GM18519 (cell line): Measurements from ENCODE around the gene LMNTD1.

Experiments
- ATAC-seq: cut with Tn5 transposase; IDR thresholded peaks from one replicate; pipeline ENCODE4 v1.9.1; 2021; ENCODE audit warnings: mild to moderate bottlenecking, moderate library complexity; ENCODE audit not compliant: unreplicated experiment, low FRiP score

Gene LMNTD1

DNA sequence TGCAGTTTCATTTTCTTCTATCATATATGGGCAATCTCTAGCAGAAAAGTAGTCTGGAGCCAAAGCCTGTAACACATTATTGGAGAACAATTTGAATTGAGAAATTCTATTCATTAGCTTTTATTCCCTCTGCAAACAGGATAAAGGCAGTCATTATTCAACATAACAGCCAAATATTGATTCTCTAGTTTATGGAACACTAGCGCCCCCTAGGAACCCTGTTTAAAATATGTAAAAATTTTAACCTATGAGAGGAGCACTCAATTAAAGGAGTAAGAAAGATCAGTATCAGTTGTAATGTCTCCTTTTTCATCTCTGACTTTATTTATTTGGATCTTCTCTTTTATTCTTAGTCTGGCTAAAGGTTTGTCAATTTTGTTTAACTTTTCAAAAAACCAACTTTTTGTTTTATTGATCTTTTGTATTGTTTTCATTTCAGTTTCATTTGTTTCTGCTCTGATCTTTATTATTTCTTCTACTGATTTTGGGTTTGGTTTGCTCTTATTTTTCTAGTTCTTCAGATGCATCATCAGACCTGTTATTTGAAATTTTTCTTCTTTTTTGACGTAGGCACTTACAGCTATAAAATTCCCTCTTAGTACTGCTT is 4.8 kb upstream of the LMNTD1 start:
- no peak for ATAC-seq

- no peak for ATAC-seq
Measured at GRCh38 chr12:25556153-25556552, 3.1 kb upstream of the LMNTD1 start.

DNA sequence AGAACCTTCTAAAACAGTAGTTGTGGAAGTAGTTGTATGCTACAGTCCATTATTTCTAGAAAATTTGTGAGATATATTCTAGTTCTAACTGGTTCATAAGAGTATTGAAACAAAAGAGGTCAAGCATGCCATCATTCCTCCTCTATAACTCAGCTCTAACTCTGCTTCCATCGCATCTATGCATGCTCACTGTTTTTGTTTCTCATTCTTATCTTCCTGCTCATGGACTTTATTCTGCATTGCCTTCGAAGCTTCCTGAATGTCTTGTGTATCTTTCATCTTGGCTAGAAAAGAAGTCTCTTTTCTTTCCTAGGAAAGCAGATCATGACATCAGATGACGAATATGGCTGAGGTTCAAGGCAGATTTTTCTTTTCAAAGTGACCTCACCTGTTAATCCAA is 402 bp downstream of the LMNTD1 start:
- no peak for ATAC-seq

DNA sequence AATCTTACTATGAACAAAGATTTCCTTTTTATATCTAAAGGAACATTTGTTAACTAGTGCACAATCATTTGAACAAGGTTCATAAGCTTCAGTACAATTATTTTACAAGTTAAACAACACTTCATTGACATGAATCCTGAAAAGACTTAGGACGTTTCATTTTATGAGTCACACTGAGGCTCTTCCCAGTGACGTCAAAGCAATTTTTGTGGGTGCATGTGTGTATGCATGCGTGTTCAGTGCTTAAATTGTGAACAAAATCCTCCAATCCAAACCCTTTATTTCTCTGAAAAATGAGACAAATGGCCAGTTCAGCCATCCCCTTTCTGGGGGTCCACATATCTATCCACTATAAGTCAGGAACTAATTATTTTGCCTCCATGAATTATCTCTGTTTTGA is 2.9 kb downstream of the LMNTD1 start:
- ATAC-seq = no peak

DNA sequence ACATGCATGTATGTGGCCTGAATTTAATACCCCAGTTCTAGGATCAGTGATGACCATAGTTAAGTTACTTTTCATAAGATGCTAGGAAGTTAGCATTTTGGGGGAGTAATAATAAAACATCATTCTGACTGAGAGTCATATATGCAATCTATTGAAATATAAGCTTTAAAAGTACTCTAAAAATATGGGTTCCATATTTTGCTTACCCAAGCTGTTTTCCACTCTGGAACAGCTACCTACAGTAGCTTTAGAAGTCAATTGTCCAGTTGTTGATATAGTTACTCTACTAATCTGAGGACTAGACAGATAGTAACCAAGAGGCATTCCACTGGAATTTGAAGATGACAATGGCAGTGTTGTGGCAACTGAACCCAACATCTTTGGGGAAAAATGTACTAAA is 4.0 kb downstream of the LMNTD1 start:
- no peak for ATAC-seq

- ATAC-seq = no peak
Measured at GRCh38 chr12:25546318-25546717, 6.8 kb downstream of the LMNTD1 start.

- no peak for ATAC-seq
Measured at GRCh38 chr12:25533150-25533549, 19.9 kb downstream of the LMNTD1 start.

DNA sequence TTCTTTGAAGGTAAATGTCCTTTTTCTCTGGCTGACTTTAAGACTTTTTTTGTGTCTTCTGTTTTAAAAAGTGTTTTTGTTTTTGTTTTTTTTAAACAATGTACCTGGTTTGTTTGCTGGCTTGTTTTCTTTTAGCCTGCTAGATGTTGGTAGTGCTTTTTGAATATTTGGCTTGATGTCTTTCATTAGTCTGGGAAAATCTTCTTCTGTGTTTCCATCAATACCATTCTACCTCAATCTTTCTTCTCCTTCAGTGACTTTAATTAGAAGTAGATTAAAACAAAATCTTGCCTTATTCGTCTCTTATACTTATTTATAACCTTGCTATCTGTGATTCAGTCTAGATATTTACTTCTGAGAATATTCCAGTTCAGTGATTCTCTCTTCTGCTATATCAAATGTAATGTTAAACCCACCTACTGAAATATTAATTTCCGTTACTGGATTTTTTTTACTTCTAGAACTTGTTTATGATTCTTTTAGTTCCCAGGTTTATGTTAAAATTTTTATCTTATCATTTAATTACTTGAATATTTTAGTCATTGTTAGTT is 21.5 kb downstream of the LMNTD1 start:
- ATAC-seq = no peak

GRCh38 chr12:25529738-25530137 is 23.3 kb downstream of the LMNTD1 start:
- ATAC-seq = no peak

GRCh38 chr12:25526778-25527177 is 26.3 kb downstream of the LMNTD1 start:
- ATAC-seq = no peak

DNA sequence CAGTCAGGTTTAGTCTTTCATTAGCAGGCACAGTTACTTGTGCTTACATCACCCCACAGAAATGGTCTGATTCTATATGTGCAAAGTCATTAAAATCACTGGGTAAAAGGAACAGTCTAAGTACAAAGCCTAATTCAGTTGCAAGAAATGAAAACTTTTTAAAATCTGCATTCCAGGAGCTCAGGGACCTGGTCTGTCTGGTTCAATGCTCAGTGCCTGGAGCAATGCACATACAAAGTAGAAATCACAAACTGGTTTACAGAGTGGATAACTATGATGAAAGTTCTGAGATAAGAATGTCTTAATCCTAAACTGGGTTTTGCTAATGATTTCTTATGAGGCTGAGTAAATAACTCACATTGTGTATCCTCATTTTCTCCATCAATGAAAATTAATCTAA is 28.7 kb downstream of the LMNTD1 start:
- ATAC-seq = no peak

DNA sequence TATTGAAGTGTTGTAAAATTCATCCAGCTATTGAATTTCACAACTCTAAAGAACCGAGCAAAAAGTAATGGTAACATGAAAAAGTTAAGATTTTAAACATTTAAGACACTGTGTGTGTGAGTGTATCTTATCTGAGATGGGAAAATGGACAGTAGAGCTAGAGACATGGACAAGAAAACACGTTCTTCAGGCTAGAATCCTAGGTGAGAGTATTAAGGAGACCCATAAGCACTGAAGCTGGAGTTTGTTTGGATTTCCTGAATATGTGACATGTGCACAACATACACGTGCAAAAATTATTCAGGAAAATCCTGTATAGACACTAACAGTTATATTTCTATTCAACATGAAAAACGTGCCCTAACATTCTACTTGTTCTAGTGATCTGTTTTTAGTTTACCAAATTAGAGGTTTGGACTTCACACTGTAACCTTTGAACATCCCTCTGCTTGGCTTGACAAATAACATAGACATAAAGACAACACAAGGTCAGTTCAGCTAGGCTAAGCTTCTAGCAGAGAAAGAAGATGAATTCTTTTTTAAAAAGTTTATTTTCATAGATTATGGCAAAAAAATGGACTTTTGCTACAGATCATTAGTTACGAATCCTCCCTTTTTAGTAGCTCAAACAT is 31.3 kb downstream of the LMNTD1 start:
- ATAC-seq = no peak

GRCh38 chr12:25518512-25518911 is 34.6 kb downstream of the LMNTD1 start:
- ATAC-seq = no peak

DNA sequence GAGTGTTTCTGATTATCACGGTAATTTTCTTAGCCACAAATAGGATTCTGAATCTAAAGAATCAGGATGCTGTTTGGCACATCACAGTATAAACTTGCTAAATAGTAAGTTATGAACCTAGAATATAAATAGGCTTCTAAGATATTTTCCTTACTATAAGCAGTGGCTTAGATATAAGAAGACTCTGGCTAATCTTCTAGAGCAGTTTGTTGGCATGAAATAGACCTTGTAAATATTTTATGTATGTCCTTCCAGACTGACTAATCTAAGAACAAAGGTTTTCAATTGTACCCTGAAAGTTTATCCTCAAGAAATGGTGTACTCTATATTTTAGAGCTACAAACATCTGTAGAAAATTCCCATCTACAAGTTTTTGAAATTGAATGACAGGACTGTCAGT is 48.3 kb downstream of the LMNTD1 start:
- no peak for ATAC-seq

DNA sequence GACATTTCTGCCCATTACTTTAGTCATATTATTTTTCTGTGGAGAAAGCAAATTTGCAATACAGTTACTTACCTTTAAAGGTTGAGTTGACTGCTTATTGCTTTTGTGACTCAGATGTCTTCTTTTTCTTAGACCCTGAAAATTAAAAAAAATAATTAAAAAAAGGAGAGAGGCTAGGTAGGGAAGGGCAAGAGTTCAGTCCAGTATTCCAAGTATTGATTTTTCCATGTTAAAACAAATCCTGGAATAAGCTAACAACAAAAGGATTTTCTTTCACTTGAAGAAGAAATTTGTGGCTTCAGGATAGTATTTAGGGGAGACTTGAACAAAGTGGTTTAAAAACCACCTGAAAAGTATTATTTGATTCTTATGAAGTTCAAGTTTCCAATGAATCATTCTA is 49.4 kb downstream of the LMNTD1 start:
- ATAC-seq = no peak

GRCh38 chr12:25502596-25502995 is 50.5 kb downstream of the LMNTD1 start:
- ATAC-seq = no peak

- ATAC-seq = no peak
Measured at GRCh38 chr12:25502118-25502517, 51.0 kb downstream of the LMNTD1 start.

DNA sequence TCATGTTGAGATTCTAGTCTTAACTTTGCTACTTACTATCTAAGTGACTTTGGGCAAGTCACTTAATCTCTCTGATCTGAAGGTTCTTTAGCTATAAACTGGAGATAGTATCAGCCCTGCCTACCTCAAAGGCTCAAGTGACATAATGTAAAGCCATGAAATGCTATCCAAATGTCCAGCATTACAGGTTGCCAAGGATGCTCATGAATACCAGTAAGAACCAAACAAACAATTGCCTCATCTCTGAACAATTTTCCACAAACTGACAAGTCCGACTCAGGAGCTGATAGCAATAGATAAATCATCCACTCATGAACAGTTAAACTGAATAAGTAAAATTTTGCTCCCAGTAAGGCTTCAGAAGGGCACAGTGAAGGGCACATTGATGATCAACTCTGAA is 51.5 kb downstream of the LMNTD1 start:
- no peak for ATAC-seq

DNA sequence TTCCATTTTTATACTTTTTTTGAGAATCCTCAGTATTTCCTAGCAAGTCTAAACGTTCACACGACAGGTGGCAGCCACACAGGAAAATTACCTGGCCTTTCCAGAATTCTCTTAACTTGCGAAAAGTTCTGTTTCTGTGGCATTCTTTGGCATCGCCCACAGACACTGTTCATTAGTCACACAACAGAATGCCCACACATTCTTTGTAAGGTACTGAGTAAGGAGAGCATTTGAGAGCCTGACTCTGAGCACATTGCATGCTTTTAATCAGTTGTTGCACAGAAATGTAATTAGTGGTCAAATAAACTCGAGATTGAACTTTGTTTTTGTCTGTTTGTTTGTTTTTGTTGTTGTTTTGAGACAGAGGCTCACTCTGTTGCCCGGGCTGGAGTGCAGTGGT is 52.4 kb downstream of the LMNTD1 start:
- no peak for ATAC-seq

- no peak for ATAC-seq
Measured at GRCh38 chr12:25497021-25497420, 56.1 kb downstream of the LMNTD1 start.

GRCh38 chr12:25496098-25496587 is 56.9 kb downstream of the LMNTD1 start:
- no peak for ATAC-seq
